GM18526 (cell line): Measurements from ENCODE around the gene PRKCQ.

Experiments used
- POLR2A ChIP-seq: IDR thresholded peaks from 3 replicates; pipeline ENCODE4 v1.6.1; 2011; ENCODE audit not compliant: insufficient read length; ENCODE audit errors: extremely low read depth

The PRKCQ gene

GRCh38 chr10:6498771-6499170, 81.3 kb downstream of the PRKCQ start:
- TF ChIP-seq POLR2A = no peak

GRCh38 chr10:6497620-6498019, 82.5 kb downstream of the PRKCQ start:
- TF ChIP-seq POLR2A = no peak

- no peak for TF ChIP-seq POLR2A
Measured at GRCh38 chr10:6494936-6495592, 85.0 kb downstream of the PRKCQ start.

- no peak for TF ChIP-seq POLR2A
Measured at GRCh38 chr10:6494442-6494819, 85.6 kb downstream of the PRKCQ start.

- TF ChIP-seq POLR2A = no peak
Measured at GRCh38 chr10:6493521-6494441, 86.3 kb downstream of the PRKCQ start.

- TF ChIP-seq POLR2A = no peak
Measured at GRCh38 chr10:6492896-6493295, 87.2 kb downstream of the PRKCQ start.

GRCh38 chr10:6491841-6492609, 88.1 kb downstream of the PRKCQ start:
- no peak for TF ChIP-seq POLR2A

- TF ChIP-seq POLR2A = no peak
Measured at GRCh38 chr10:6490614-6491013, 89.5 kb downstream of the PRKCQ start.

GRCh38 chr10:6487920-6488319, 92.2 kb downstream of the PRKCQ start:
- TF ChIP-seq POLR2A = no peak

GRCh38 chr10:6486309-6486708, 93.8 kb downstream of the PRKCQ start:
- TF ChIP-seq POLR2A = no peak

GRCh38 chr10:6482737-6483357, 97.2 kb downstream of the PRKCQ start:
- TF ChIP-seq POLR2A = no peak

- no peak for TF ChIP-seq POLR2A
Measured at GRCh38 chr10:6478722-6479121, 101.4 kb downstream of the PRKCQ start.

- no peak for TF ChIP-seq POLR2A
Measured at GRCh38 chr10:6476989-6477388, 103.1 kb downstream of the PRKCQ start.

GRCh38 chr10:6474871-6475270, 105.2 kb downstream of the PRKCQ start:
- no peak for TF ChIP-seq POLR2A

GRCh38 chr10:6473901-6474370, 106.1 kb downstream of the PRKCQ start:
- TF ChIP-seq POLR2A = no peak
